Parathyroid adenoma (tissue), 2 donors: ENCODE data around the gene SULT1A2.
A peak's percentile ranks its signal among the peaks of the same experiment; 100 is the strongest.
"Not testable (repeated sequence)": the region's sequence is repeated elsewhere in the genome, so short reads cannot be mapped to it uniquely, and the experiment has no call there.

Experiments used
- H2AFZ ChIP-seq: fragments of 300-600 bp; sonication (generic); one replicate; pipeline ENCODE4 v1.7.0; 2017; ENCODE audit warnings: antibody characterized with exemption, mild to moderate bottlenecking
- H3K27ac ChIP-seq: fragments of 300-600 bp; sonication (generic); one replicate; pipeline ENCODE4 v1.7.0; 2017
- H3K27me3 ChIP-seq: fragments of 300-600 bp; sonication (generic); one replicate; pipeline ENCODE4 v1.7.0; 2017; ENCODE audit warnings: low read length; ENCODE audit not compliant: control insufficient read depth, insufficient read depth
- H3K36me3 ChIP-seq: fragments of 300-600 bp; sonication (generic); one replicate; pipeline ENCODE4 v1.7.0; 2017; ENCODE audit warnings: low read length; ENCODE audit not compliant: control insufficient read depth, insufficient read depth
- H3K4me1 ChIP-seq: fragments of 300-600 bp; sonication (generic); one replicate; pipeline ENCODE4 v1.7.0; 2017; ENCODE audit warnings: control low read depth
- H3K4me2 ChIP-seq: fragments of 300-600 bp; sonication (generic); one replicate; pipeline ENCODE4 v1.7.0; 2017; ENCODE audit warnings: low read length
- H3K4me3 ChIP-seq: fragments of 300-600 bp; sonication (generic); one replicate; pipeline ENCODE4 v1.7.0; 2017; ENCODE audit warnings: low read depth, low read length
- H3K79me2 ChIP-seq: fragments of 300-600 bp; sonication (generic); one replicate; pipeline ENCODE4 v1.7.0; 2017; ENCODE audit warnings: control low read depth
- H3K9ac ChIP-seq: fragments of 300-600 bp; sonication (generic); one replicate; pipeline ENCODE4 v1.7.0; 2017; ENCODE audit warnings: mild to moderate bottlenecking
- H3K9me3 ChIP-seq: fragments of 300-600 bp; sonication (generic); one replicate; pipeline ENCODE4 v1.7.0; 2017; ENCODE audit warnings: low read length; ENCODE audit not compliant: control insufficient read depth
- CTCF ChIP-seq: fragments of 300-600 bp; sonication (generic); IDR thresholded peaks from one replicate; pipeline ENCODE4 v1.7.0; 2017; ENCODE audit warnings: antibody characterized with exemption, mild to moderate bottlenecking
- donor health status: primary hyperparathyroidism.

The SULT1A2 gene

DNA sequence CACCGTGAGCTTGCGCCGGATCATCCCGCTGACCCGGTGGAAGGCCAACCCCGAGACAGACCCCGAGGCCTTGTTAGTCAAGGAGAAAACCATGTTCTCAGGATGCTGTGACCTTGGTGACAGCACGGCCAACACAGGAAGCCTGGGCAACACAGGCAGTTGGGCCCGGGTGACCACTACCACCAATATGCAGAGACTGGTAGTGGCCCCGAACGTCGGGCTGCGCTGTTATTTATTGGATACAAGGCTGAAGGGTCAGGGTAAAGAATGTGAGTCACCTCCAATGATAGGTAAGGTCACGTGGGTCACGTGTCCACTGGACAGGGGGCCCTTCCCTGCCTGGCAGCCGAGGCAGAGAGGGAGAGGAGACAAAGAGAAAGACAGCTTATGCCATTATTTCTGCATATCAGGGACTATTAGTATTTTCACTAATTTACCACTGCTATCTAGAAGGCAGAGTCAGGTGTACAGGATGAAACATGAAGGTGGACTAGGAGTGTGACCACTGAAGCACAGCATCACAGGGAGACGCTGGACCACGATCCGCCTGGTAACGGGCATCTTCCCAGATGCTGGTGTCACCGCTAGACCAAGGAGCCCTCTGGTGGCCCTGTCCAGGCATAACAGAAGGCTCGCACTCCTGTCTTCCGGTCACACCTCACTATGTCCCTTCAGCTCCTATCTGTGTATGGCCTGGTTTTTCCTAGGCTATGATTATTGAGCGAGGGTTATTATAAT is 18.8 kb upstream of the SULT1A2 start:
- not testable (repeated sequence) for H3K9me3 ChIP-seq, H3K27ac ChIP-seq, H3K36me3 ChIP-seq, H3K27me3 ChIP-seq, H3K4me1 ChIP-seq, H3K4me3 ChIP-seq, H3K9ac ChIP-seq, H3K79me2 ChIP-seq, H2AFZ ChIP-seq, H3K4me2 ChIP-seq
- TF ChIP-seq CTCF = peak; percentile 84

- not testable (repeated sequence) for H3K36me3 ChIP-seq, H3K4me2 ChIP-seq, H2AFZ ChIP-seq, H3K79me2 ChIP-seq, H3K9me3 ChIP-seq, H3K4me3 ChIP-seq, H3K9ac ChIP-seq, H3K27me3 ChIP-seq, H3K27ac ChIP-seq
- H3K4me1 ChIP-seq = peaks cover 10% of the 10 kb centered on the region
Observed at GRCh38 chr16:28614561-28614960, 17.7 kb upstream of the SULT1A2 start.

DNA sequence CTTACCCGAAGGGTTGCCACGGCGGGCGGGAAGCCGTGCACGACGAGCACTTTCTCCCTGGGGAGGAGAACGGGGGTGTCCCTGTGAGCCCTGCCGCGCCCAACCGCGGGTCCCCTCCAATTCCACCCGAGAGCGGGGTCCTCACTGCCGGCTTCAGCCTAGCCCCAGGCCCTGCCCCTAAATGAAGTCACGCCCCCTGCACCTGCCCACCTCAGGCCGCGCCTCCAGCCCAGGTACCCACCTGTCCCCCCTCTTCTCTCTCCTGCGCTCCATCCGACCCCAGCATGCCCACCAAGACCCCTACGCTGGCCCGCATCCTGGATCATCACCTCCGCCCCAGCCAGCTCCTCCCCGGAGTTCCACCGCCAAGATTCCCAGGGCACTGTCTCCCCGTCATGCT is 17.1 kb upstream of the SULT1A2 start:
- peaks cover 17% of the 10 kb centered on the region for H3K4me1 ChIP-seq
- not testable (repeated sequence) for H2AFZ ChIP-seq, H3K9me3 ChIP-seq, H3K79me2 ChIP-seq, H3K27ac ChIP-seq, H3K4me3 ChIP-seq, H3K36me3 ChIP-seq, H3K9ac ChIP-seq, H3K4me2 ChIP-seq, H3K27me3 ChIP-seq

DNA sequence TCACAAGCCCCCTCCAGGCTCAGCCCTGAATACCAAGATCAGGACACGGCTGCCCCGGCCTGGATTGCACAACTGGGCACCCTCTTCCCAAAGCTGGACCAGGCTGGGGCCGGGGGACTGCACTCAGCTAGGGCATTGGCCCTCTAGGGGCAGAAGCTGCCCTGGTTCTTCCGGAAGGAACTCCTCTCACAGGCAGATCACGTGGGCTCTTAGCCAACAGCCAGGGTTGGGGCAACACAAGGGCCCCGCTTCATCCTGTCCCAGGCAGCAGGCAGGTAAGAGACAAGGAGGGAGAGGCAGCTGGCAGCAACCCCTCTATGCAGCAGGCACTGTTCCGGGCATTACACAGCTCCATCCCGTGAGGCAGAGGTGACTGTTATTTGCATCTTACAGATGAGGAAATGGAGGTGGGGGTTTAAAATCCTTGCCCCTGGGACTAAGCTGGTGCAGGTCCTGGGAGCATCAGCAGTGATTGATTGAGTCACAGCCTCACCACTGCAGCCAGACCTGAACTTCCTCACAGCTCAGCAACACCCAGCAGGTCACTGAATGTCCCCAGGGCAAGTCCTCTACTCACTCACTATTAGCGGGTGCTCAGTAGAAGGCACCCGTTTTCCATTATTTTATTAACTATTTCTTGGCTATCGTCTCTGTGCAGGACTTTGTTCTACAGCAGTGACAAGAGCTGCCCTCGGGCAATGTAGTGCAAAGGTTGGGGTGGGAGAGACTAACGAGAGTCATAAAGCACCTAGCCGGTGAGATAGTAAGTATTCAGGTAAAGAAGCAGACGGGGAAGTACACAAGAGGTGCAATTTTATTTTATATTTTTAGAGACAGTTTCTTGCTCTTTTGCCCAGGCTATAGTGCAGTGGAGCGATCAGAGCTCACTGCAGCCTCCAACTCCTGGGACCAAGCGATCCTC is 15.8 kb upstream of the SULT1A2 start:
- H3K36me3 ChIP-seq, H2AFZ ChIP-seq, H3K9me3 ChIP-seq, H3K27me3 ChIP-seq, H3K27ac ChIP-seq, H3K9ac ChIP-seq, H3K4me2 ChIP-seq, H3K4me3 ChIP-seq, H3K79me2 ChIP-seq: not testable (repeated sequence)
- peaks cover 22% of the 10 kb centered on the region for H3K4me1 ChIP-seq

GRCh38 chr16:28610595-28611191 is 13.8 kb upstream of the SULT1A2 start:
- Histone ChIP-seq H3K79me2 (peaks cover 3% of the 10 kb centered on the region), H3K36me3 (no peaks in the 10 kb centered on the region), H2AFZ (peak overlapping the region; percentile 27), H3K4me2 (peak overlapping the region; percentile 58), H3K4me1 (peaks cover 22% of the 10 kb centered on the region), H3K27me3 (no peaks in the 10 kb centered on the region), H3K4me3 (no peak overlapping the region), H3K9me3 (no peaks in the 10 kb centered on the region), H3K27ac (peak overlapping the region; percentile 90), H3K9ac (no peak overlapping the region)
- TF ChIP-seq CTCF = no peak
